ENCODE data around the gene XXYLT1. TPM values are rescaled to one million over a fixed set of nuclear protein-coding genes. Genes with fewer than 3 reads are reported as not detected.

XXYLT1 gene
- total RNA-seq, 1 donor from 2014 or later = 14.9 TPM

DNA sequence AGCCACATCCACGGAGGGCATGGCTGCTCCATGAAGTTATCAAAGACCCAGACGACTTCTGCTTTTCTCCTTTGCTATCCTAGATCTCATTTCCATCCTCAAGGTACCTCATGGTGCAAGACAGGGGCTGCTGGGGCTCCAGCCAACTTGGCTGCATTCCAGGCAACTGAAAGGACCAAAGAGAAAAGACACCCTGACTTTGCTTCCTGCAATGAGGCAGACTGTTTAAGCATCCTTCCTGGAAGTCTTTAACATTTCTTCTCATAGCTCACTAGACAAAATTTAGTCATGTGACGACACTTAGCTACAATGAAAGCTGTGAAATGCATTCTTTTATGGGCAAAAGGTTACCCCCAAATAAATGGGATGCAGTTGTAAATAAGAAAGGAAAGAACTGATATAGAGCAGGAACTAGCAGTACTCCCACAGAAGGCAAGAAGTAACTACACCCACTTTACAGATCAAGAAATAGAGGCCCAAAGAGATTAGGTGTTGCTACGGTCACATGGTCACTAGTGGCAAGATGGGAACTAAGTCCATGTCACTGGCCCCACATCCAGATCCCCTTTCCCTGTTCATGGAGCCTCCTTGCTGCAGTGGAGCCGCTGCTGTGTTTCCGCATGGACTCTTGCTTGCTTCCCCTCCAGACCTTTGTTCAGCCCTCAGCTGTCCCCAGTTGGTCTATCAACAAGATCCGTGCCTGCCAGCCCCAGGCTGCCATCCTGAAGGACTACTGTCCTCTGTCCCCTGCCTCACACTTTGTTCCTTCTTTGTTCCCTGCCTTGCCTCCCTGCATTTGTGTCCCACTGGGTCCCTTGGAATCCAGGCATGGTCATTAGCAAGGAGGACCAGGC is 107.0 kb downstream of the XXYLT1 start:
- no peak overlapping the region for H3K27ac Mint-ChIP-seq
- H3K4me1 Mint-ChIP-seq (ENCODE audit: low read depth) = peaks cover 38% of the 10 kb centered on the region
- intact Hi-C loops (cut with micrococcal nuclease) = no loop called here
- no peaks in the 10 kb centered on the region for H3K9me3 Mint-ChIP-seq
- no peak for DNase-seq (ENCODE audit: low spot score)
- H3K36me3 Mint-ChIP-seq (ENCODE audit: low read depth) = no peaks in the 10 kb centered on the region
- H3K4me3 Mint-ChIP-seq = no peak overlapping the region
- H3K27me3 Mint-ChIP-seq (ENCODE audit: insufficient read depth) = no peaks in the 10 kb centered on the region

DNA sequence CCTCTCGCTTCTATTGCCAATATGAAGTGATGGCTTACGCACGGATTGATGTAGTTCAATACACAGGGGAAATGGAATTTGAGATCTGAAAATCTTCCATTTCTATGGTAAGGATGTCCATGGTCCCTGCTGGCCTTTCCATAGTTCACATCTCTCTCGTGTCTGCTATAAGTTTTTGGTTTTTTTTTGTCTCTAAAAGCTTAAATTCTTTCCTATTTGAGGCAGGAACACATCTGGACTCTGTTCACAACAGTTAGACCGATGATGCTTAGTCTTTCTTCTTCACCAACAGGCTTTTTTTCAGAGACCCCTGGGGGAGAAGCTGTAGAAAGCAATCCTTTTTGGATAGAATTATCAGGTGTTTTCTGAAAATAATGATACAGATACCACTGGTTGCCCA is 108.1 kb downstream of the XXYLT1 start:
- no peak overlapping the region for H3K27ac Mint-ChIP-seq
- no peak for DNase-seq (ENCODE audit: low spot score)
- H3K4me3 Mint-ChIP-seq = no peak overlapping the region
- no peaks in the 10 kb centered on the region for H3K27me3 Mint-ChIP-seq (ENCODE audit: insufficient read depth)
- intact Hi-C loops (cut with micrococcal nuclease) = no loop called here
- no peaks in the 10 kb centered on the region for H3K9me3 Mint-ChIP-seq
- peaks cover 38% of the 10 kb centered on the region for H3K4me1 Mint-ChIP-seq (ENCODE audit: low read depth)
- H3K36me3 Mint-ChIP-seq (ENCODE audit: low read depth) = no peaks in the 10 kb centered on the region

DNA sequence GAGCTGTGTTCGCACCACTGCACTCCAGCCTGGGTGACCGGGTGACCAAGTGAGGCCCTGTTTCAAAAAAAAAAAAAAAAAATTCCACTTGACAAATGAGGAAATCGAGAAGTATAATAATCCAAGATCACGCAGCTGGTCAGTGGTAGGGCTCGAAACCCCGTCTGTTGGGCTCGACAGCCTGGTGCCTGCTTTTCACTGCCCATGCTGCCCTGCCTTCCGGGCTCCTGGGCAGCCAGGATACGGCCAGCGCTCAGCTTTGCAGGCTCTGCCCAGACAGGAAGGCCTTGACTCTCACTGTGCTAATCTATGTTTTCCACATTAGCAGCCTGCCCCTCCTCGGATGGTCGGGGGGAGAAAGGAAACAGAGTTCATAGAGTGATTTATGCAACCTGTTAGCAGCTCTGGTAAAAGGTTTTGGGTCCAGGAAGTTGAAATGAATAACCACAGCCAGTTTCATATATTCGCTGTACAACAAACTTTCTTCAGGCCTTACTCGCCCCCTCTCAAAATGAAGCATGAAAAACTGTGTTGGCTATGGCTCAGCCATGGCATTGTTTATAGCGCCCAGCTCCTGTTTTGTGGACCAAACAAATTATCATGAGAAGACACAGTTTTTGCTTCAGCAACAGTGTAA is 108.8 kb downstream of the XXYLT1 start:
- intact Hi-C loops (cut with micrococcal nuclease) = no loop called here
- no peak for DNase-seq (ENCODE audit: low spot score)
- Mint-ChIP-seq H3K4me1 (ENCODE audit: low read depth) (peaks cover 38% of the 10 kb centered on the region), H3K27me3 (ENCODE audit: insufficient read depth) (no peaks in the 10 kb centered on the region), H3K4me3 (no peak overlapping the region), H3K27ac (no peak overlapping the region), H3K36me3 (ENCODE audit: low read depth) (no peaks in the 10 kb centered on the region), H3K9me3 (no peaks in the 10 kb centered on the region)

DNA sequence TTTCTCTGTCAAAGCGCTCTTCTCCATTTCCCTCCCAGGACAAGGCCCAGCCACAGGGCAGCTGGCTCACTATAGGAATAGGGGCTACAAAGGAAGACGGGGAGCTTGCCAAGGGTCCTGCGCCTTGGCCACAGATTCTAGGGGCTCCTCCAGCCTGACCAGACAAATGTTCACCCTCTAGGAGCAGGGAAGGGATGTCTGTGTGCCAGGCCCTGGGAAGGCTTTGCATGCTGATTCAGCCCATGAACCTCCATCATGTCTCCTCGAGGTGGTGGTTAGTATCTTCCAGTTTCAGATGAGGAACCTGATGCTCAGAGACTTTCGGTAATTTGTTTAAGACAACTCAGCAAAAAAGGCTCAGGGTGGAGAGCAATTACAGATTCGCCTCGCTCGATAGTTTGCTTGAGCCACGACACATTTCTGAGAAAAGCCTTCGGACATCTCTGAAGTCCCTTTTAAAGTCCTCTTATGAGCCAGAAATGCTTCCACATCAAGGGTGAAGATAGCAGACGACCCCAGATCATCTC is 110.0 kb downstream of the XXYLT1 start:
- H3K27ac Mint-ChIP-seq = no peak overlapping the region
- intact Hi-C loops (cut with micrococcal nuclease) = no loop called here
- no peaks in the 10 kb centered on the region for H3K27me3 Mint-ChIP-seq (ENCODE audit: insufficient read depth)
- no peaks in the 10 kb centered on the region for H3K9me3 Mint-ChIP-seq
- peaks cover 36% of the 10 kb centered on the region for H3K4me1 Mint-ChIP-seq (ENCODE audit: low read depth)
- no peak overlapping the region for H3K4me3 Mint-ChIP-seq
- no peak for DNase-seq (ENCODE audit: low spot score)
- H3K36me3 Mint-ChIP-seq (ENCODE audit: low read depth) = no peaks in the 10 kb centered on the region

DNA sequence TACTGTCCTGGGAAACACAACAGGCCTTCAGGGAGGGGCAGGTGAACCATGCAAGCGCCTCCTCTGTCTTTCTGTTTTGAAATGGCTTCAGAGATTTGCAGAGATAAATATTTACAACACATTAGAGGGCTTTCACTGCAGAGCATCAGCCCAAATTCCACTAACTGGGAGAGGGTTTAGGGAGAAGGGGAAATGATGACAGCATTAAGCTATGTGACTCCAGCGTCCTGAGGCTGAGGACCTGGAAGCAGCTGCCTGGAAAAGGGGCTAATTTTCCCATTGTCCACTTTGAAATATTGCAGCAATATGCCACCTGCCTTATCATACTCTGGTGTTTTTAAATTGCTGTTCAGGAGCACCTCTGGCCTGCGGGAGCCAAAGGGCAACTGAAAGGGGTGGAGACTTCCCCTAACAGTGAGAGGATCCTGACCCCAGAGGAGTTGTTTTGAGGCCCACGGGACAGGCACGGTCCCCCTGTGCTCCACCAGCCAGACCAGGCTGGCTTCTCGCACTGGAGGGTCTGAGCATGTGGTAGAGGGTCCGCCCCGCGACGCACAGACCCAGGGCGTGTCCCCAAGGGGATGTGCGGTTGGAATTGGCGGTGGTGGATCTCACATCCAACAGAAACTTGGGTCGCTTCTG is 110.6 kb downstream of the XXYLT1 start:
- H3K36me3 Mint-ChIP-seq (ENCODE audit: low read depth) = no peaks in the 10 kb centered on the region
- H3K27ac Mint-ChIP-seq = no peak overlapping the region
- no peak overlapping the region for H3K4me3 Mint-ChIP-seq
- no peaks in the 10 kb centered on the region for H3K27me3 Mint-ChIP-seq (ENCODE audit: insufficient read depth)
- intact Hi-C loops (cut with micrococcal nuclease) = no loop called here
- H3K9me3 Mint-ChIP-seq = no peaks in the 10 kb centered on the region
- DNase-seq (ENCODE audit: low spot score) = no peak
- H3K4me1 Mint-ChIP-seq (ENCODE audit: low read depth) = peaks cover 31% of the 10 kb centered on the region

DNA sequence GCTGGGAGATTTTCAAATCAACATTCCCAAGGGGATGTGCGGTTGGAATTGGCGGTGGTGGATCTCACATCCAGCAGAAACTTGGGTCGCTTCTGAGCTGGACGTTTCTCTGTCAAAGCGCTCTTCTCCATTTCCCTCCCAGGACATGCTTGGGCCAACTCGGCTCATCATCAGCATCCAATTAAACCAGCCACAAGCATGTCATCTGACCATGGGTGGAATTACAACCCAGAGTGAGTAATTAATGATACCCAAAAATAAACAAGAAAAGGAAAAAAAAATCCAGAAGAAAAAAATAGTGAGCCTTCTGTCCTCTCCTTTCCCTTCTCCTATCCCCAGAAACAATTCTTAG is 111.2 kb downstream of the XXYLT1 start:
- H3K27me3 Mint-ChIP-seq (ENCODE audit: insufficient read depth) = no peaks in the 10 kb centered on the region
- no peaks in the 10 kb centered on the region for H3K36me3 Mint-ChIP-seq (ENCODE audit: low read depth)
- H3K4me1 Mint-ChIP-seq (ENCODE audit: low read depth) = peaks cover 26% of the 10 kb centered on the region
- no peak overlapping the region for H3K27ac Mint-ChIP-seq
- H3K9me3 Mint-ChIP-seq = no peaks in the 10 kb centered on the region
- DNase-seq (ENCODE audit: low spot score) = no peak
- intact Hi-C loops (cut with micrococcal nuclease) = no loop called here
- H3K4me3 Mint-ChIP-seq = no peak overlapping the region

DNA sequence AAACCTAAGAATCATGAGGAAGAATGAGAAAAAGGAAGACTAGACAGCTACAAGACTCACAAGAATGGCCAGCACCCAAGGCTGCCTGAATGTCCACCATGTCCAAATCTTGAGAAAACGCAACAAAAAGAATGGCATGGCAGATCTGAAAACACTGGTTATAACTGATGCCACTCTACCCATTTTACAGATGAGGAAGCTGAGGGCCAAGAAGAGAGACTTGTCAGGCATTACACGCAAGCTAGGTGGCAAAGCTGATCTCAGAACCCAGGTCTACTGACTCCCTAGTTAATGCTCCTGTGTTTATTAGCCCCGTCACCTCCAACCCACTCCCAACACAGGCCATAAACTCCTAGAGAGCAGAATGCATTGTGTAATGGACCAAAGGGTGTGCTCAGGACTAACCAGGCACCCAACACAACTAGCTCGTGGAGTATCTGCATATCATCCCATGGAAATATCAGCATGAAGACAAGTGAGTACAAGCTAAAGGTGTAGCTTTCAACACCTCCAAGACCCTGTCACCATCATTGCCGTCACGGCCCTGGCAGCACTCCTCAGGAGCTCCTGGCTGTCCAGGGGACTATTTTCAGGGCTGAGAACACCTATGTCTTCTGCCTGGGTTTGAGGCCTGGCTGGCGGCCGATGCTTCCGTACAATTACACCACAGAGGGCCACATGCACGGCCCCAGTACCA is 111.7 kb downstream of the XXYLT1 start:
- no peaks in the 10 kb centered on the region for H3K27me3 Mint-ChIP-seq (ENCODE audit: insufficient read depth)
- no peak overlapping the region for H3K4me3 Mint-ChIP-seq
- intact Hi-C loops (cut with micrococcal nuclease) = no loop called here
- no peak for DNase-seq (ENCODE audit: low spot score)
- H3K9me3 Mint-ChIP-seq = no peaks in the 10 kb centered on the region
- H3K4me1 Mint-ChIP-seq (ENCODE audit: low read depth) = peaks cover 23% of the 10 kb centered on the region
- no peaks in the 10 kb centered on the region for H3K36me3 Mint-ChIP-seq (ENCODE audit: low read depth)
- H3K27ac Mint-ChIP-seq = no peak overlapping the region

DNA sequence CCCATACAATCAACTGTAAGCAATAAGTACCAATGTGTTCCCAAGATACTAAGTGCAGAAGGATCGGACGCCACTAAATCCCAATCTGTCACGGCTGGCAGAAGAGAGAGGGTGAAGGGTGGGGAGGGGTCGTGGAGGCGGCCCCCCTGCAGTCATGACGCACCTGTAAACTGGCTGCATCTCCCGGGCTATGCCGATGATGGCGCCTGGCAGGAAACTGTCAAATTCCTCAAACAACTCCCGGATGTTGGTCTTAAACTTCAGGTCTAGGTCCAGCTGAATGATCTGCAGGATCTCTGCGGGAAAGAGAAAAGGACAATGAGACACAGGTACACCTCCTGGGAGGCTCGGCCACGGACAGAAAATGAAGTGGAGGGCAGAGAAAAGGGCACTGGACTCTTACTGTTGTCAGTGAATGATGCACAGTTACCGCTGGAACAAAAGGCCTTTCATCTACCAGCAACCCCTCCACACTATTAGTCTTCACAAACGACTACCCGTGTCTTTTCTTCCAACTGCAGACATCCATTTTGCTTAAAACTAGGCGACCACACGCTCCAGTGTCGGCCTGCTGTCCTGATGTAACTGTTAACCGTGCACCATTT is 114.6 kb downstream of the XXYLT1 start:
- no peak for DNase-seq (ENCODE audit: low spot score)
- Mint-ChIP-seq H3K27me3 (ENCODE audit: insufficient read depth) (peaks cover 6% of the 10 kb centered on the region), H3K27ac (no peak overlapping the region), H3K36me3 (ENCODE audit: low read depth) (no peaks in the 10 kb centered on the region), H3K4me3 (no peak overlapping the region), H3K9me3 (no peaks in the 10 kb centered on the region), H3K4me1 (ENCODE audit: low read depth) (peaks cover 7% of the 10 kb centered on the region)
- intact Hi-C loops (cut with micrococcal nuclease) = no loop called here

DNA sequence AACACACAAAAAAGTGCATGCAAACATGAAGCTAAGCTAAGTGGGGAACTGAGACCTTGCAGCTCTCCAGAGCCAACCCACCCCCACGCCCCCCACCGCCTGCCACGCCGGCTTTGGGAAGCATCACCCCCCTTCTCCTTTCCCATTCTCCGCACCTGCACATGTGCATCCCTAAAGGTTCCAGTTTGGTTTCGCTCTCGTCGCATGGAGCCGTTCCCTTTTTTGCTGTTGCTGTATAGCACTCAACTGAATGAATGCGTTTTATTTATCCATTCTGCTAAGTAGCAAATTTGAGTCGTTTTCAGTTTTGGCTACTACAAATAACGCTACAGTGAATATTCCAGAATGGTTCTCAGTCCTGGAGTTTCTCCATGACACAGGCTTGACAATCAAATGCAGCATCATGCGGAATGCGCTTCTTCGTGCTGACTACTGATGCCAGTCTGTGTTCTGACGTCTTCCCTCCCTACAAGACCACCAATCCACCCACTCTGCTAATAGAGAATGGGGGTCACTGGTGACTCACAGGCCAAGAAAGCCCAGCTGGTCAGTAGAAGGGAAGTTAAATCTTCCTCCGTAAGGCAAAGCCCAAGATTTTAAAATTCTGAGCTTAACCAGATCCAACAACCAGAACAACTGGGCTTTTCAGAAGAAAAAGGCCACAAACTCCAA is 115.3 kb downstream of the XXYLT1 start:
- Mint-ChIP-seq H3K27ac (no peak overlapping the region), H3K4me3 (no peak overlapping the region), H3K27me3 (ENCODE audit: insufficient read depth) (peaks cover 6% of the 10 kb centered on the region), H3K36me3 (ENCODE audit: low read depth) (no peaks in the 10 kb centered on the region), H3K9me3 (no peaks in the 10 kb centered on the region), H3K4me1 (ENCODE audit: low read depth) (peaks cover 10% of the 10 kb centered on the region)
- DNase-seq (ENCODE audit: low spot score) = no peak
- intact Hi-C loops (cut with micrococcal nuclease) = no loop called here

DNA sequence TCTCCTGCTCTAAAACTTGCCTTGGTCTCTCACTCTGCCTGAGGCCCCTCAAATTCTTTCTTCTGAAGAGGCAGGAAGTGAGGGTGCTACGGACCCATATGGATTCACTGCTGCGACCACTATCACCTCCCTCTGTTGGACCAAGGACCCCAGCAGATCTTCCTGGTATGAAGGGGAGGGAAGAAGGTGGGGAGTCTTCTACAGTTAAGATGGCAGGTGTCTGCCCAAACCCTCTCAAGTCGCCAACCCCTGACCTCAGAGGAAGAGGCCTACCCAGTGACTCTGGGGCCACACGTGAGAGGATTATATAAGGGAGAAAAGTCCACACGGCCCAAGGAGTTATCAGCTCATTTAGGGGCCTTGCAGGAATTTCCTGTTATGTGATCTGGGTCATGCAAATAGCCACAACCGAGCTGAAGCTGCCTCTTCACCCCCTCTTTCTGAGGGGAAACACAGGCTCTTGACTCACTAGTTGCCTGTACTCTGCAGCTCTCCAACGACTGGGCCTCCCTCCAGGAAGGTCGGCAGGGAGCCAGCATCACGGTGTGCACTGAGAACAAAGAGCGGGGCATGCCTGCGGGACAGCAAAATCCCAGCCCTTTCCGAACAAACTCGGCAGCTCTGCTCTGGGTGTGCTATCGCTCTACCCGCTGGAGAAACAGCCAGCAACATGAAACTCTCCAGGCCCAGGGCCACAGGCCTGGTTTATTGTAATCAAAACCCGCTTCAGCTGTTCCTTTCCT is 116.0 kb downstream of the XXYLT1 start:
- H3K27ac Mint-ChIP-seq = peak overlapping the region; percentile 31
- intact Hi-C loops (cut with micrococcal nuclease) = no loop called here
- DNase-seq (ENCODE audit: low spot score) = no peak

DNA sequence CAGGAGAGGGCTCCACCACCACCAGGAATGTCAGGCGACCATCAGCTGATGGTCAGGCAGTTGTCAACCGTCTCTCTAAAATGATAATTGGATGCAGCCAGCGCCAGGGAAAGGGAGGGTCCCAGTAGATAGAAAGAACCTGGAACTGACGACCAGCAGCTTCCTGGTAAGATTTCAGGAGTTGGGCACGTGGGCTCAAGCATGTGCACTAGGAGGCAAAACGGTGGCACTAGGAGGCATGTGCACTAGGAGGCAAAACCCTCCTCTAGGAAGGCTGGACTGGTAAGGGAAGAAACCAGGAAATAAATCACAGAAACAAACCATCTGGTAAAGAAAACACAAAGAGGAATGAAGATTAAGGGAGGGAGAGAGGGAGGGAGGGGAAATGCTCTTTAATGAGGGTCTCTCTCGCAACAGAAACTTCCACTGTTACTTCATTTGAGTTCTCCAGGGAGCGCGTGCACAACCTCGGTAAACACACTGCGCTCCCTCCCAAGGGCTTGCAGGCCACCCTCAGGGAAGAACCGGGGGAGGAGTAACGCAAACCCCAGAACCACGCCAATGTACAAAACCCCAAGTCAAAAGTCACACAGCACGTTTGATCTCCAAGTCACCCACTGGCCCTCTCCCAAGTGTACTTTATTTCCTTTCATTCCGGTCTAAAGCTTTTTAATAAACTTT is 116.7 kb downstream of the XXYLT1 start:
- H3K4me3 Mint-ChIP-seq = no peak overlapping the region
- intact Hi-C loops (cut with micrococcal nuclease) = no loop called here
- DNase-seq (ENCODE audit: low spot score) = no peak
- peaks cover 6% of the 10 kb centered on the region for H3K27me3 Mint-ChIP-seq (ENCODE audit: insufficient read depth)
- no peaks in the 10 kb centered on the region for H3K9me3 Mint-ChIP-seq
- H3K27ac Mint-ChIP-seq = no peak overlapping the region
- no peaks in the 10 kb centered on the region for H3K36me3 Mint-ChIP-seq (ENCODE audit: low read depth)
- peaks cover 25% of the 10 kb centered on the region for H3K4me1 Mint-ChIP-seq (ENCODE audit: low read depth)

More for the DNA sequence above, 116.0 kb downstream of the XXYLT1 start:
- Mint-ChIP-seq H3K27me3 (ENCODE audit: insufficient read depth) (peaks cover 6% of the 10 kb centered on the region), H3K36me3 (ENCODE audit: low read depth) (no peaks in the 10 kb centered on the region), H3K4me1 (ENCODE audit: low read depth) (peaks cover 18% of the 10 kb centered on the region), H3K4me3 (no peak overlapping the region), H3K9me3 (no peaks in the 10 kb centered on the region)
